ENCODE measurements around the gene AOC1. TPM values are rescaled to one million over a fixed set of nuclear protein-coding genes. Genes with fewer than 3 reads are reported as not detected.

Gene AOC1
- total and polyA plus RNA-seq, 2 of the 4 experiments (the other 2 are of a cell fraction), result not detected

GRCh38 chr7:150828384-150828783 lies 23.9 kb upstream of the AOC1 start (continued):
- TF ChIP-seq ELK1 (IDR thresholded peaks at IDR 0.05; ENCODE audit: borderline replicate concordance, low read depth, low read length) (no peak), RFX5 (IDR thresholded peaks at IDR 0.05; ENCODE audit: low read depth, low read length) (no peak)

GRCh38 chr7:150829426-150829825 lies 22.9 kb upstream of the AOC1 start:
- in situ Hi-C loops (cut with MboI; ENCODE audit: low sequenced_read_pairs) (no loop called here), intact Hi-C loops (cut with micrococcal nuclease) (no loop called here), dilution Hi-C loops (cut with HindIII; ENCODE audit: low sequenced_read_pairs, unreplicated experiment) (no loop called here)
- Histone ChIP-seq H3K4me1 (ENCODE audit: control insufficient read depth, insufficient read depth, low read length) (no peaks in the 10 kb centered on the region), H4K8ac (ENCODE audit: low read depth in 2 of 2, low read length in 2 of 2) (no peak overlapping the region), H2AK9ac (replicated peaks; ENCODE audit: low read depth, low read length, poor library complexity) (no peak overlapping the region), H4K5ac (ENCODE audit: low read depth, low read length) (no peak overlapping the region), H3K14ac (replicated peaks; ENCODE audit: low read depth, low read length) (no peak overlapping the region), H2BK5ac (ENCODE audit: low read depth, low read length, poor library complexity, severe bottlenecking) (no peak overlapping the region), H3K9me1 (ENCODE audit: insufficient read depth, low read length) (no peaks in the 10 kb centered on the region), H2AFZ (replicated peaks; ENCODE audit: low read length, poor library complexity) (no peak overlapping the region), H2BK20ac (ENCODE audit: low read depth, low read length) (no peak overlapping the region), H4K20me1 (ENCODE audit: insufficient read depth, low read length) (no peaks in the 10 kb centered on the region), H3K56ac (ENCODE audit: extremely low read depth, insufficient read depth, low read length) (no peak overlapping the region), H2BK120ac (ENCODE audit: low read depth, low read length) (no peak overlapping the region), H3K9me3 (ENCODE audit: control insufficient read depth, insufficient read depth, low read length) (no peaks in the 10 kb centered on the region; the same call in 1 of the 2 replicates), H3K9ac (ENCODE audit: low read depth, low read length) (no peak overlapping the region), H3K4ac (ENCODE audit: low read depth, low read length) (no peak overlapping the region), H3K27ac (ENCODE audit: insufficient read depth, low read length) (no peak overlapping the region), H3K36me3 (ENCODE audit: control insufficient read depth, insufficient read depth, low read length) (no peaks in the 10 kb centered on the region), H3K79me1 (ENCODE audit: low read depth in 1 of 2, low read length in 2 of 2) (no peaks in the 10 kb centered on the region), H3K18ac (ENCODE audit: low read depth, low read length) (no peak overlapping the region), H2BK15ac (ENCODE audit: low read depth, low read length) (no peak overlapping the region), H4K91ac (ENCODE audit: insufficient read depth, low read depth, low read length) (no peak overlapping the region), H3K4me2 (ENCODE audit: low read depth, low read length) (no peak overlapping the region), H3K27me3 (ENCODE audit: control insufficient read depth, insufficient read depth, low read length) (no peaks in the 10 kb centered on the region; the same call in 1 of the 2 replicates), H3K23ac (ENCODE audit: low read depth, low read length) (no peak overlapping the region), H2AK5ac (ENCODE audit: low read depth, low read length) (no peak overlapping the region), H3K4me3 (ENCODE audit: insufficient read depth, low read depth, low read length) (no peak overlapping the region)
- POLR2A ChIA-PET (ENCODE audit: unreplicated experiment), result no interaction called here
- TF ChIP-seq POLR2A (IDR thresholded peaks at IDR 0.05; ENCODE audit: low read depth, low read length) (no peak), BHLHE40 (IDR thresholded peaks at IDR 0.05; ENCODE audit: low read depth, low read length) (no peak), MAFK (IDR thresholded peaks at IDR 0.05; ENCODE audit: low read depth, low read length) (no peak), NFE2L2 (IDR thresholded peaks at IDR 0.05; ENCODE audit: low read depth, low read length) (no peak)
- no TSS peak for BruUV-seq (replicated peaks)
- CTCF ChIA-PET, result no interaction called here
- WGBS, 2 experiments (ENCODE audit: extremely low coverage in 2 of 2, insufficient read length in 1 of 2), result no CpG with 5 or more reads among the region's 1 CpG
- DNase-seq (no peak), ATAC-seq (ENCODE audit: low read depth) (no peak)
